LoVo (cell line): ENCODE data around the gene KIF16B.
"Not testable (repeated sequence)": the region's sequence is repeated elsewhere in the genome, so short reads cannot be mapped to it uniquely, and the experiment has no call there.

Source experiments
- DNase-seq: peaks from one replicate; pipeline ENCODE4 v3.0.0-alpha.2; 2016; ENCODE audit warnings: low spot score

The KIF16B gene

DNA sequence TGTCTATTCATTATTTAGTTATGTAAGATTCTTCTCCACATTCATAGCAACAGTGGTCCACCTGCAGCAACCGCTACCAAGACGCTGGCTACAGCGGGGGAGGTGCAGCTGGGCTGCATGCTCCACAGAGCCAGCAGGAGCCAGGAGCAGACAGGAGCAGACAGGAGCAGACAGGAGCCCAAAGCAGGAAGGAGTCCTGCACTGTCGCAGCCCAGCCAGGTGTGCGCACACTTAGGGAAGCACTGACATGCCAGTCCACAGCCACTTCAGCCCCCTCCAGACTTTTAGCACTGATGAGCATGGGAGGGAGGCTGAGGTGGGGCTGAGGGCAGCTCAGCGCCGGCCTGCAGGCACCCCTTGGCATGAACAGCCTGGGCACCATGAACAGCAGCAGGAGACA is 19.6 kb downstream of the KIF16B start:
- no peak for DNase-seq

DNA sequence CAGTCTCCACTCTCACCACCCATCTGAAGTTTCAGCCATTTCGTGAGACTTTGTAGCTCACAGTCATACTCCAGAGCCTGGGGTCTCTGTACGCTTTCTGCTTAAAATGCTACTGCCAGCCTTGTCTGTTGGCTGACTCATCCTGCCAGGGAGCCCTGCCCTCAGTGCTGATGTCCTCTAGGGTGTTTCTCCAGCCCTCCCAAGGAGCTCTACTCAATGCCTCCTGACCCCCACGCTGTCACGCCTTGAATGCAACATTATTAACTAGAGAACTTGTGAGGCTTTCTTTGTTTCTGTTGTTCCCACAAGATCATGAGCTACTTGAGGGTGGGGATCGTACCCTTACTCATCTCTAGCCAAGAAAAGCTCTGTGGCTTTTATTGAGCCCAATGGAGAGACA is 20.1 kb downstream of the KIF16B start:
- no peak for DNase-seq

DNA sequence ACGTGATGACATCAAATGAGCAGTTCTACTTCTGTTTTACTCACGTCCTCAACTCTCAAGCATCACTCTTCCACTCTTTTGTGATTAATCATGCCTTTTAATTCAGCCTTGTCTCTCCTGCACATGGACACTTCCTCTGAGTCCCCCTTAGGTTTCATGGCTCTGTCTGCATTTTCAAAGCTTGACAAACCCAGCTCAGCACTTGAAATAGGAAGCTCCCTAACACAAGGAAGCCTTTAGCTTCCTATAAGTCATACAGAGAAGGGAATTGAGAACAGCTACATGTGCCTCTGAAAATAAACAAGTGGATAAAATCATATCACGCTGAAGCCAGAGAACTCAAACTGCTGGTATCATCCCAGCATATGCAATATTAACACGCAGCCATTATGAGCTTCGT is 21.2 kb downstream of the KIF16B start:
- no peak for DNase-seq

DNA sequence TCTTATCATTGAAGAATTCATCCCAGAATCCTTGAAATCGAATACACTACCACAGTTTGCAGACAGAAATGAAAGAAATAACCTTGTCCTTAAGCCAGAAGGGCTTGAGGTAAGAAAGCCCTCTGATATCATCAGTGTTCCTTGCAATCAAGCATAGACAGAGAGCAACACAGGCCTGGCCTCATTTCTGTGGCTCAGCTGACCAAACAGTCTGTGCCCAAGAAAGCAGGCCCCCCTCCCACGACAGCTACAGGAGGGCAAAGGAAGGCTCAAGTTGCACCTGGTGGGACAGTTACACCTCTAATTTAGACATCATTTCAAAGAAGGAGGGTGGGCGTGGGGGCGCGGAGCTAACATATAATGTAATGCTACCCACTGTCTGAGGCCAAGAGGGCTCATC is 21.6 kb downstream of the KIF16B start:
- no peak for DNase-seq

DNA sequence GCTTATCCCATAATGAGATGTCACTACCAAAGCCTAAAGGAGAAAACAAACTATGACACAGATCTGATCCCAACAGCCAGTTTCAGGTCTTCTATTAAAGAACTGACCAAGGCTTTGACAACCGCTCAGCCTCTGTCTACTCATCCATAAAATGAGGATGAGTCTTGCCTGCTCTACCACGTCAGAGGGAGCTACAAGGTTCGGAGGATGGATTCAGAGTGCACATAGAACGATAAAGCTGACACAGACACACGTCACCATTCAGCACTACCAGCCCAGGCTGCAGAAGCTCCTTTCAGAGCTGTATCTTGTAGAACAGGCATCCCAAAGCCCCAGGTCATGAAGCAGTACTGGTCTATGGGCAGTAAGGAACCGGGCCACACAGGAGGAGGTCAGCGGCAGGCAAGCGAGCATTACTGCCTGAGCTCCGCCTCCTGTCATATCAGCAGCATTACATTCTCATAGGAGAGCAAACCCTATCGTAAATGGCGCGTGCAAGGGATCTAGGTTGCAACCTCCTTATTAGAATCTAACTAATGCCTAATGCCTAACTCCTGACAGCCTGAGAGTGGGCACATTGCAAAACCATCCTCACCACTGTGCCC is 25.1 kb downstream of the KIF16B start:
- DNase-seq = no peak

DNA sequence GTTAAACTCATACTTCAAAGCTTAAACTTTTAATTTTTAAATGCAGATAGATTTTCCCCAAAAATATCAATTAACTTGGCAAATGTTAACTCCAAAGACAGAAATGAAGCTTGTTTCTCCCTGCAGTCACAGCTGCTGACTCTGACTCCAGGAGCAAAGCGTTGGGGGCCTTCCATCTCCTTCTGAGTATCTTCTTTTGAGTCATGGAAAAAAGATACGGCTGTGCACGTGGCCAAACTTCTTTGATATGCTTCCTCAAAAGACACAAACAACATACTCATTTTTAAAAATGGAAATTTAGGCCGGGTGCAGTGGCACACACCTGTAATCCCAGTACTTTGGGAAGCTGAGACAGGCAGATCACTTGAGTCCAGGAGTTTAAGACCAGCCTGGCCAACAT is 28.3 kb downstream of the KIF16B start:
- no peak for DNase-seq

DNA sequence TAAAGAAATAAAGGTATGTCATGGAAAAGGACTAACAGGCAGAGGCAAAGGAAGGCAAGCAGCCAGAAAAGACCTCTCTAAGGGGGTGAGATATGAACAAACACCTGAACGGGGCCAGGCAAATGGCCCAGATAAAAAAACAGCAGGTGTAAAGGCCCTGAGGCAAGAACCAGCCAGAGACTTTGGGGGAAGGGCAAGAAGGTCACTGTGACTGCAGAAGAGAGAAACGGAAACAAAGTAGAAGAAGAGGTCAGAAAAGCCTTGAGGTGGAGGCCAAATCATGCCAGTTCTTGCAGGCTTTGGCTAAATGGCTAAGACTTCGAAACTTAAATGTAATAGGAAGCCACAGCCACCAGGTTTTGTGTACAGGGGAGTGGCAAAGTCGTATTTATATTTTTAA is 30.8 kb downstream of the KIF16B start:
- DNase-seq = no peak

DNA sequence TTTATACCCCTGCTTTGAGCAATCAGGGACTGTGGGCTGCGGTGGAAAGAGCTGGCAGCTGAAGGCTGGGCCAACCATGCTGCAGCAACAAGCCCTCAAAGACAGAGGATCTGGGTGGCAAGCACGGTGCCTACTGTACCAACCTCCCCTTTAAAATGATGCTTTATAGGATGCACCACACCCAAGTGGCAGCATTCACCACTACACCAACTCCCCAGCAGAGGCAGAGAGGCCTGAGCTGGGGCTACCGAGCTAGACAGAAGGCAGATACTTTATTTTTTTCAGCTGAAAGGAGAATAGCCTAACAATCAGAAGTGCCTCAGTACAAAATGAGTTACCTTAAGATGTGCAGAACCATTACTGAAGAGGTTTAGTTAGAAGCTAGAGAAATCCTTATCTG is 31.4 kb downstream of the KIF16B start:
- DNase-seq = no peak

DNA sequence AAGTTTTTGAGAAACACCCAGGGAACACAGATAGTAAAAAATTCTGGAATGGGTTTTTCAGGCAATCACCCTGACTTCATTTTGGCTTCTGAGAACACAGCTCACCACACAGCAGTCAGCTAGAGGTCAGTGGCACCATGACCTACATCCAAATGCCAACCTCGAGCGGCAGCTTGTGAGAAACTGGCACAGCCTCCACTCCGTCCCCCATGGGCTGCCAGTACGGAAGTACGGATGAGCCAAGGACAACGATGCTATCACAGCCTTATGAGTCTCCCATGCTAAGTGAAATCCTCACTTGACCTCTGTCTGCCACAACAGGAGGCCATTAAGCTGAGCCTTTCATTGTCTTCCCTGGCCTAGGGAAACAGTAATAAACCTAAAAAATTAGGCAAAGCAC is 32.0 kb downstream of the KIF16B start:
- DNase-seq = no peak

DNA sequence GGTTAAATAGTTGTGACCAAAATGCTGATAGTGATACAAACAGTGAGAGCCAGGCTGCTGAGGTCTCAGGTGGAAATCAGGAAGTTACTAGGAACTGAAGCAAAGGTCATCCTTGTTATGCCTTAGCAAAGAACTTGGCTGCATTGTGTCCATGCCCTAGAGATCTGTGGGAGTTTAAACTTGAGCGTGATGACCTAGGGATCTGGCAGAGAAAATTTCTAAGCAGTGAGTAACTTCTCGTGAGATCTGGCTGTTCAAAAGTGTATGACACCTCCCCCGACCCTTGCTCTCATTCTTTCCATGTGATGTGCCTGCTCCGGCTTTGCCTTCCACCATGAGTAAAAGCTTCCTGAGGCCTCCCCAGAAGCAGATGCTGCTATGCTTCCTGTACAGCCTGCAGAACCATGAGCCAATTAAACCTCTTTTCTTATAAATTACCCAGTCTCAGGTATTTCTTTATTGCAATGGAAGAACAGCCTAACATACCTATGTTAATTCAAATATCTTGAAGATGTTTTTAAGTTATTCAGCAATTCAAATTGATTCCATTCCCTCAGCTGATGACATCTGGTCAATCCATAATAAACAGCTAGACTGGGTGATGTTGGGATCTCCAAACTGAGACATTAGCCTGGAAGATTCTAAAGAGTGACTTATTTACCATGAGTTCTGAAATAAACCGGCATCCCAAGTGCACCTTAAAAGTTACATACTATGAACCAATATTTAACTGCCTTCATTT is 33.8 kb downstream of the KIF16B start:
- DNase-seq = peak; percentile 22

DNA sequence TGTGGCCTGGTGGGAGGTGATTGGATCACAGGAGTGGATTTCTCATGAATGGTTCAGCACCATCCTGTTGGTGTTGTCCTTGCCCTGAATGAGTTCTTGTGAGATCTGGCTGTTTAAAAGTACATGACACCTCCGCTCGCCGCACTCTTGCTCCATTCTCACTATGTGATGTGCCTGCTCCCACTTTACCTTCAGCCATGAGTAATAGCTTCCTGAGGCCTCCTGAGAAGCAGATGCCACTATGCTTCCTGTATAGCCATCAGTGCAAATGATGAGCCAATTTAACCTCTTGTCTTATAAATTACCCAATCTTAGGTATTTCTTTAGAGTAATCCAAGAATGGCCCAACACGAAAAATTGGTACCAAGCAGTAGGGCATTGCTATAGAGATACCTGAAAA is 34.5 kb downstream of the KIF16B start:
- DNase-seq = no peak

DNA sequence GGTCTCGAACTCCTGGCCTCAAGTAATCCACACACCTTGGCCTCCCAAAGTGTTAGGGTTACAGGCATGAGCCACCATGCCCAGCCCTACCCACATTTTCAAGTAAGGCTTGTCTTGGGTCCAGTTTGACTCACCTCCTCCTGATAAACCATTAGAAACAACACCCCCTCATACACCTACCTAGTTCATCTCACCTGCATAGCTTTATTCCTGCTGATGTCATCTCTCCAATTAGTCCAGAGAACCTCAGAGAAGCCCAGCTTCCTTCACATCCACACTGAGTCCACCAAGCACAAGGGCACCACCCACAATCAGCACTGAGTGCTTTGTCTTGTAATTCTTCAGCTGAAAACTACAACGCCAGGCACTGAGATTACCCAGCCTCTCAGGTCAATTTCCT is 35.3 kb downstream of the KIF16B start:
- peak; percentile 17 for DNase-seq

DNA sequence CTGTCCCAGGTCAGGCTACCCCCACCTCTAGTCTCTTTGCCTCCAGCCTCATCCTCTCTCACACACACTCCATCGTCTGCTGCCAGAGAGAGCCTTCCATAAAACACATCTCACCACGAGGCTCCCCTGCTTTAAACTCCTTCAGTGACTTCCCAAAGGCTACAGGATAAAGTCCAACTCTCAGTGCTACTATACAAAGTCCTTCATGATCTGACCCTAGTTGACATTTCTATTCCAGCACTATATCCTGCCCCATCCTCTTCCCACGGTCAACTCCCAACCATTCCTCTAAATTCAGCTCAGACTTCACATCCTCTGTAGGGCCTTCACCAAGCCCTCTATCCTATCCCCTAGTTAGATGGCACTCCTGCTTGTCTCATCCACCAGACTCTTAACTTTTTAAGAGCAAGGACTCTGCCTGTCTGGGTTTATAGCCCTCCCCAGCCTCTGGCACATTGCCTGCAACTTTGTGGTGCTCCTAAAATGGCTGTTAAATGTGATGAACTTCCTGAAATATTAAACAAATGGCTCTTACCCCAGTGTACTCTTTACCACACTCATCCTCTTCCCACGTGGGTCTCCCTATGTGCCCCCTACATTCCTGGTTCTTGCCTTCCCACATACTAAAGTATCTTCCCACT is 36.1 kb downstream of the KIF16B start:
- DNase-seq = no peak

DNA sequence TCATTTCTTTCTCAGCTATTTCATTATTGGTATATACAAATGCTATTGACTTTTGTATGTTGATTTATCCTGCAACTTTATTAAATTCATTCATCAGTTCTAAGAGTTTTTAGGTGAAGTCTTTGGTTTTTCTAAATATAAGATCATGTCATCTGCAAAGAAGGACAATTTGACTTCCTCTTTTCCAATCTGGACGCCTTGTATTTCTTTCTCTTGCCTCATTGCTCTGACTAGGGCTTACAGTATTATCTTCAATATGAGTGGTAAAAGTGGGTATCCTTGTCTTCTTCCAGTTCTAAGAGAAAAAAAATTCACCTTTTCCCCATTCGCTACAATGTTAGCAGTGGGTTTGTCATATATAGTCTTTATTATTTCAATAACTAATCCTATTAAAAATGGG is 38.0 kb downstream of the KIF16B start:
- DNase-seq = no peak

DNA sequence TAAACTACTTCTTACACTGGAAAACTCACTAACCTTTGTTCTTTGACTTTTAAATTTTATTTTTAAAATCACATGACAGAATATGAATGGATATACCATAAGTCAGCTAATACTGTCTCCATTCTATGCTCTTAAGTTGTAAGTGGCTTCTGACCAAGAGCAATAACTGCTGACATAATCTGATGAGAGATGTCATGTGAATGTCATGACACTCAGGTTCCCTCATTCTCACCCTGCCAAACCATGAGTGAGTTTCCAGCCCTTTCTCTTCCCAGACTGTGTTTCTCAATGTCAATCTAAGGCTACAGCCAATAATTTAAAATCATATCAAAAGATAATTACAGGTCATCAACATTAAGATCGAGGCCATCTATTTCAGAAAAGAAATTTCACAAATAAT is 39.7 kb downstream of the KIF16B start:
- DNase-seq = no peak

DNA sequence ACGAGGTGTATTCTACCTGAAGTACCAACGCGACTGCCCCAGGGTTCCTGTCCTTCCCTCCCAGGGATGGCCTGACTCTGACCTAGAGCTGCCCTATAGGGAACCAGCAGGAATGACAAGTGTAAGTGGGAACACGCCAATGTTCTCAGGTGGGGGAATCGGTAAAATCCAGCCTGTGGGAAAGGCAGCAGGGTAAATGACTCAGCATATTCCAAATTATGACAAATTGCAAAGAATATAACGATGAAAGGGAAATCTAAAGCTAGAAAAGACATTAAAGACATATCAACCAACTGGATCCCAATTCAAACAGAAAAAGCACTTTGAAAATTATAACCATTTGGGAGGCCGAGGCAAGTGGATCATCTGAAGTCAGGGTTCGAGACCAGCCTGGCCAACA is 41.8 kb downstream of the KIF16B start:
- no peak for DNase-seq

DNA sequence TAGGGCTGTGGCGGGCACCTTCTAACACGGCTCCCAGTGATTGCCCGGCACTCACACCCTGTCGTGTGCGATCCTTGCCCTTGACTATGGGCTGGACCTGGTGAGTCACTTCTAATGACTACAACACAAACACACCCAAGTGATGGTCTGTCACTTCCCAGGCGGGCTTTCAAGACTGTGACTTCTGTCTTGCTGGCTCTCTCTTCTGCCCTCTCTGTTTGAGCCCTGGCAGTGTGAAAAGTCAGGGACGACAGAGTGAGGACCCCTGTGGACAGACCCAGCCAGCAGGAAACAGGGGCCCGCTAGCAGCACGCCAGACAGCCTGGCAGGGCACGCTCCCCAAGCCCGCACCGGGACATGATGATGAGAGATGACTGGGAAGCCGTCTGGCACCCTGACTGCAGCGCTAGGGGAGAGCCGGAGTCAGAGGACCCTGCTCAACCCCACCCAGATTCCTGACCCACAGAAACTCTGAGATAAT is 43.0 kb downstream of the KIF16B start:
- DNase-seq = peak; percentile 89

DNA sequence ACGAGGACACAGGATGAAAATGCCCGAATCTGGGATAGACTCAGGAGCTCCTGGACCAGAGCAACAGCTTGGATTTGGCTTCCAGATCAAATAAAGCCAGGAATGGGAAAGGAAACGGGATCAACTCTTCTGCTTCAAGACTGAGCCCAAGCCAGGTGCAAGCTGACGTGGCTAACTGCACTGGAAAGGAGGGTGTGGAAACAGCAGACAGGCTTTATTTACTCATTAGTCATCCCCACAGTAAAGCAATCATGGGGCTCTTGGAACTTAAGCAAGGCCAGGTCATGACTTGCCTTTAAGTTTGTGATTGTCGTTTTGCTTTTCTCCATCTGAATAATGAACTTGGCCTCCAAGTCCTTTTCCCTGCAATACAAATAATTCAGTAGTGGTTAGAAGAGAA is 45.2 kb downstream of the KIF16B start:
- DNase-seq = peak; percentile 91

DNA sequence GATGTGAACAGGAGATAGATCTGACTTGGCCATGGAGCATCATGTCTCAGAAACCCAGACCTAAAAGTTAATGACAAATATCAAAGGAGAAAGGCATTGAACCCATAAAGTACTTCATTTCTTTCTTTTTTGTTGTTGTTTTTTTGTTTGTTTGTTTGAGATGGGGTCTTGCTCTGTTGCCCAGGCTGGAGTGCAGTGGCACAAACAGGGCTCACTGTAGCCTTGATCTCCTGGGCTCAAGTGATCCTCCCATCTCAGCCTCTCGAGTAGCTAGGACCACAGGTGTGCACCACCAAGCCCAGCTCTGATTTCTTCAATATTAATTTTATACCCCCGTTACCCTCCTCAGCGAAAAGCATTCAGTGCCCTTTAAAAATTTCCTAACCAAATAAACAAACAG is 45.8 kb downstream of the KIF16B start:
- DNase-seq = no peak

DNA sequence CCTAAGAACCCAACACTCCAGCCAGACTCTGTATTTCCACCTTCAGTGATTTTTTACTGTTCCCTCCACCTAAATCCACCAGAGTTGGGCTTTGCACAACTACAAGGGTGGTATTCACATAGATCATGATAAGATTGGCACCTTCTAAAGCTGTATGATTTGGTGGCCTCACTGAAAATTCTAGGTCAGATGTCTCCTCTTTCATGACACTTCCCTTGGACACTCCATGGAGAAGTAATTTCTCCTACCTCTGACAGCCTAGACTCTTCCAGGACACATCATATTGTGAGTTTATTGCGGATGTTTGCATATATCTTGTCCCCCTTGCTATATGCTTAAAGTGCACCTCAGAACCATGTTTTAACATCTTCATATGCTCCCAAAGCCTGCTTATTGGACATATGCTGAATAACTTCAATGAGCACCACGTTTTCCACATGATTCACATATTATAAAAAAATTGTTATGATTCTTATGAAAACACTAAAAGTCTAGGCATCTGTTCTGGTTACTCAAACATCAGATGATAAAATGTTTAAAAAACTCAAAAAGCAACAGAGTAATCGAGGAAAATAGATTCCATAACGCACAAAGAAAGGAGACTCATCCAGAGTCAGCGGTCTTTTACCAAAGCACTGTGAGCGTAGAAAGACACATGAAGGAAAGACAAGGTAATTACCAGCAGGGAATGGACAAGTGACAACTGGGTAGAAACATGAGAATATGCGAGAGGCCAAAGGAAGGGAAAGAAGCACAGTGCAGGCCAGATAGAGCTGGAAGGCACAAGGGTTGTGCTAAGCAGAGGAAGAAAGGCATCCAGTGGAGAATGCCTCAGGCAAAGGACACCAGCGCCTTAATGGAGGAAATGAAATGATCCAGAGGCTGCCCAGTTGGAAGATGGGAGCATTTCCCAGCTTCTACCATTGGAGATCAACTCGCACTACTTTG is 46.5 kb downstream of the KIF16B start:
- no peak for DNase-seq

DNA sequence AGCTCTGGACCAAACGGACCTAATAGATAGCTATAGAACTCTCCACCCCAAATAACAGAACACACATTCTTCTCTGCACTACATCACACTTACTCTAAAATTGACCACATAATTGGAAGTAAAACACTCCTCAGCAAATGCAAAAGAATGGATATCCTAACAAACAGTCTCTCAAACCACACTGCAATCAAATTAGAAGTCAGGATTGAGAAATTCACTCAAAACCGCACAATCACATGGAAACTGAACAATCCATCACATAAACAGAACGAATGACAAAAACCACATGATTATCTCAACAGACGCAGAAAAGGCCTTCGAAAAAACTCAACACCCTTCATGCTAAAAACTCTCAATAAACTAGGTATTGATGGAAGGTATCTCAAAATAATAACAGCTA is 50.6 kb downstream of the KIF16B start:
- not testable (repeated sequence) for DNase-seq

DNA sequence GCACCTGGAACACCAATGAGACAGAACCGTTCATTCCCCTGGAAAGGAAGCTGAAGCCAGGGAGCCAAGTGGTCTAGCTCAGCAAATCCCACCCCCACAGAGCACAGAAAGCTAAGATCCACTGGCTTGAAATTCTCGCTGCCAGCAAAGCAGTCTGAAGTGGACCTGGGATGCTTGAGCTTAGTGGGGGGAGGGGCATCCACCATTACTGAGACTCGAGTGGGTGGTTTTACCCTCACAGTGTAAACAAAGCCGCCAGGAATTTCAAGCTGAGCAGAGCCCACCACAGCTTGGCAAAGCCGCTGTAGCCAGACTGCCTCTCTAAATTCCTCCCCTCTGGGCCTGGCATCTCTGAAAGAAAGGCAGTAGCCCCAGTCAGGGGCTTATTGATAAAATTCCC is 53.1 kb downstream of the KIF16B start:
- no peak for DNase-seq
